ENCODE results near the gene CREBBP. TPM values are rescaled to one million over a fixed set of nuclear protein-coding genes. Genes with fewer than 3 reads are reported as not detected.
A peak's percentile ranks its signal among the peaks of the same experiment; 100 is the strongest.
"Not testable (repeated sequence)": the region's sequence is repeated elsewhere in the genome, so short reads cannot be mapped to it uniquely, and the experiment has no call there.

CREBBP gene
- total RNA-seq, result 84.7 and 97.6 TPM in 2 replicates
- long read RNA-seq, partial matches to known transcripts, result 13 of 19 reads
- long read RNA-seq, other reads (novel, unspliced or antisense), result 6 of 19 reads

GRCh38 chr16:3880623-3881498 is at the start of gene CREBBP:
CREBBP (minus strand) TSS chr16:3880713; CDS start chr16:3879916, 797 bp downstream.
- peaks cover 36% of the 10 kb centered on the region for H3K4me1 Mint-ChIP-seq
- H3K4me3 Mint-ChIP-seq, result peak within 1 kb of the TSS; percentile 91
- H3K27me3 Mint-ChIP-seq (ENCODE audit: low read depth), result peaks cover 2% of the 10 kb centered on the region
- no peak for TF ChIP-seq CTCF (conservative IDR thresholded peaks at IDR 0.05)
- DNase-seq (ENCODE audit: low read depth, low spot score), result peak; percentile 73
- H3K27ac Mint-ChIP-seq (ENCODE audit: unreplicated experiment), result peak within 1 kb of the TSS; percentile 86
- H3K9me3 Mint-ChIP-seq, result no peaks in the 10 kb centered on the region
- no peaks in the 10 kb centered on the region for H3K36me3 Mint-ChIP-seq (ENCODE audit: low read depth)

GRCh38 chr16:3927147-3927546 is 46.6 kb upstream of the CREBBP start:
- not testable (repeated sequence) for H3K27ac Mint-ChIP-seq (ENCODE audit: unreplicated experiment); H3K4me1 Mint-ChIP-seq; H3K9me3 Mint-ChIP-seq; H3K36me3 Mint-ChIP-seq (ENCODE audit: low read depth); H3K27me3 Mint-ChIP-seq (ENCODE audit: low read depth); H3K4me3 Mint-ChIP-seq; DNase-seq (ENCODE audit: low read depth, low spot score)

- Mint-ChIP-seq H3K4me3 (no peak overlapping the region), H3K4me1 (no peaks in the 10 kb centered on the region), H3K27ac (ENCODE audit: unreplicated experiment) (no peak overlapping the region), H3K27me3 (ENCODE audit: low read depth) (no peaks in the 10 kb centered on the region), H3K9me3 (no peaks in the 10 kb centered on the region), H3K36me3 (ENCODE audit: low read depth) (no peaks in the 10 kb centered on the region)
- no peak for DNase-seq (ENCODE audit: low read depth, low spot score)
- TF ChIP-seq CTCF (conservative IDR thresholded peaks at IDR 0.05), result no peak
These were observed 44.2 kb upstream of the CREBBP start for GRCh38 chr16:3924763-3925162.

DNA sequence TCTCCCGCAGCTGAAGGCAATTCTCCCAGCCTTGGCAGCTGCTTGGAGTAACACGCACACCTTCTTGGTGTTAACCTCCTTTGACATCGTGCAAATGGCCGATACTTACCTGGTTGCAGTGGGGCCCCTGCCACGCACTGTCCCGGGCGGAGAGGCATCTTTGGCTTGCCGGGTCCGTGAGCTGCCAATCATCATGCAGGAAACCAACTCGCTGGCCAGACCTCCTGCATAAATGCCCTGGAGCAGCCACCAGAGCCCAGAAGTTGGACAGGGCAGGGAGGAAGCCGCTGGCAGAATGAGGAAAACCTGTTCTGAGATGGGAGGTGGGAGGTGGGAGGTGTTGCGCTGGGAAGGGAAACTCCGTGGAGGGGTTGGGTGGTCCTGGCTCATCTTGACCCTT is 41.7 kb upstream of the CREBBP start:
- Mint-ChIP-seq H3K27ac (ENCODE audit: unreplicated experiment) (no peak overlapping the region), H3K4me3 (no peak overlapping the region), H3K9me3 (peaks cover 10% of the 10 kb centered on the region), H3K36me3 (ENCODE audit: low read depth) (peaks cover 5% of the 10 kb centered on the region), H3K4me1 (no peaks in the 10 kb centered on the region), H3K27me3 (ENCODE audit: low read depth) (no peaks in the 10 kb centered on the region)
- no peak for TF ChIP-seq CTCF (conservative IDR thresholded peaks at IDR 0.05)
- no peak for DNase-seq (ENCODE audit: low read depth, low spot score)

DNA sequence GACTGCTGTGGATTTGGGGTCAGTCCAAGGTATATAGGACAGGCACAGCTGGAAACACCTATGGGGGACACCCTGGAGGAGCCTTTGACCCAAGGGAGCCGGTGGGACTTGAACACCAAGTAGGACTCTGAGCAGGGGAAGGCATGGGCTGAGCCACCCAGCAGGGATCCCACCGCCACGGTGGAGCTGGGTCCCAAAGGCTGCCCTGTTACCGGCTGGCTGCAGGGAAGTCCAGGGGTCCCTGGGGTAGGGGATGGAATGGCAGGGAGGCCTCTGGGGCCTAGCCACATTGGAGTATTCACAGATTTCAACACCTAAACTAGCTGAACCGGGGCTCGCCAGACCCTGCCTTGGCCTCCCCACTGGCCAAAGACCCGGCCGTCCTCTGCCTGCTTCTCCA is 39.7 kb upstream of the CREBBP start:
- peaks cover 10% of the 10 kb centered on the region for H3K9me3 Mint-ChIP-seq
- DNase-seq (ENCODE audit: low read depth, low spot score), result no peak
- no peak overlapping the region for H3K27ac Mint-ChIP-seq (ENCODE audit: unreplicated experiment)
- no peaks in the 10 kb centered on the region for H3K27me3 Mint-ChIP-seq (ENCODE audit: low read depth)
- no peak for TF ChIP-seq CTCF (conservative IDR thresholded peaks at IDR 0.05)
- H3K4me1 Mint-ChIP-seq, result no peaks in the 10 kb centered on the region
- H3K36me3 Mint-ChIP-seq (ENCODE audit: low read depth), result peaks cover 5% of the 10 kb centered on the region
- no peak overlapping the region for H3K4me3 Mint-ChIP-seq

DNA sequence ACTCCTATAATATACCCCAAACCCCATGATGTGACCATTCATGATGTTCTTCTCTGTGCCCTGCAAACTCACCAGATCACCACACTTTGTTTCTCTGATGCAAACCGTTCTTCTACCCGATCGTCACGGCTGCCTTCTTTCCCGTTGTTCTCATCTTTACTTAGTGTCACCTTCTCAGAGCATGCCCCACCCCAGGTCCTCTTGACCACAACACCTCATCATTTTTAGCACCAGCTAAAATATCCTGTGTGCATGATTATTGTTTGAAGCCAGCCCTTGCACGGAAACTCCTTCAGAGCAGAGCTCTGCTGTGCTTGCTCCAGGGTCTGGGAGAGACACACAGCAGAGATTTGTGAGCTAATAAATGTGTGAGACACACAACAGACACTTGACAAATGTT is 38.9 kb upstream of the CREBBP start:
- no peak for DNase-seq (ENCODE audit: low read depth, low spot score)

More for the DNA sequence above, 38.9 kb upstream of the CREBBP start:
- H3K36me3 Mint-ChIP-seq (ENCODE audit: low read depth), result peaks cover 5% of the 10 kb centered on the region
- no peak overlapping the region for H3K4me3 Mint-ChIP-seq
- no peaks in the 10 kb centered on the region for H3K4me1 Mint-ChIP-seq
- H3K9me3 Mint-ChIP-seq, result peaks cover 10% of the 10 kb centered on the region
- no peak for TF ChIP-seq CTCF (conservative IDR thresholded peaks at IDR 0.05)
- H3K27me3 Mint-ChIP-seq (ENCODE audit: low read depth), result no peaks in the 10 kb centered on the region
- H3K27ac Mint-ChIP-seq (ENCODE audit: unreplicated experiment), result no peak overlapping the region

Data from neural crest cell (in vitro differentiated cells).